ENCODE results near the gene DCHS1. TPM values are rescaled to one million over a fixed set of nuclear protein-coding genes. Genes with fewer than 3 reads are reported as not detected.
"Not testable (repeated sequence)": the region's sequence is repeated elsewhere in the genome, so short reads cannot be mapped to it uniquely, and the experiment has no call there.

DCHS1 gene
- under 1 TPM in 5 of 6 donors, not detected in 1; 0.07 to 0.85 (median 0.19) TPM for polyA plus RNA-seq (ENCODE audit: low read depth in 6 of 6)

- H3K9me3 Mint-ChIP-seq, result no peaks in the 10 kb centered on the region
- H3K27ac Mint-ChIP-seq, result peak within 1 kb of the TSS in 4 of 6 donors; percentile 1 to 78 (median 46)
- H3K4me1 Mint-ChIP-seq, result peaks cover 11% of the 10 kb centered on the region in 3 donors
- peak within 1 kb of the TSS; percentile 66 to 87 (median 80) for H3K4me3 Mint-ChIP-seq
- peaks cover 0 to 8% of the 10 kb centered on the region in 2 donors for H3K36me3 Mint-ChIP-seq
- ATAC-seq (ENCODE audit: low read depth in 2 of 2) (peak; percentile 32 to 35), DNase-seq (peak; percentile 11)
- H3K27me3 Mint-ChIP-seq, result peaks cover 0 to 12% (median 6%) of the 10 kb centered on the region in 3 donors
Observed at GRCh38 chr11:6655790-6656583, at the start of gene DCHS1. TSS of gene DCHS1 (minus strand) at chr11:6655809. CDS start at chr11:6641613, 14,196 bp downstream.

GRCh38 chr11:6703247-6704063 is 47.8 kb upstream of the DCHS1 start:
- no peaks in the 10 kb centered on the region for H3K9me3 Mint-ChIP-seq
- DNase-seq (no peak), ATAC-seq (ENCODE audit: low read depth in 2 of 2) (peak in 1 of 2 donors; percentile 67)
- H3K27me3 Mint-ChIP-seq, result no peaks in the 10 kb centered on the region
- no peak overlapping the region for H3K4me3 Mint-ChIP-seq
- H3K4me1 Mint-ChIP-seq, result peaks cover 16 to 31% (median 17%) of the 10 kb centered on the region in 3 donors
- H3K27ac Mint-ChIP-seq, result no peak overlapping the region
- no peaks in the 10 kb centered on the region for H3K36me3 Mint-ChIP-seq

GRCh38 chr11:6701955-6702354 is 46.3 kb upstream of the DCHS1 start:
- not testable (repeated sequence) for DNase-seq; H3K27me3 Mint-ChIP-seq; H3K36me3 Mint-ChIP-seq; H3K4me3 Mint-ChIP-seq; H3K27ac Mint-ChIP-seq; H3K9me3 Mint-ChIP-seq; ATAC-seq (ENCODE audit: low read depth in 2 of 2)
- H3K4me1 Mint-ChIP-seq, result peaks cover 12 to 25% (median 13%) of the 10 kb centered on the region in 3 donors

GRCh38 chr11:6695377-6695776 is 39.8 kb upstream of the DCHS1 start:
- DNase-seq (no peak), ATAC-seq (ENCODE audit: low read depth in 2 of 2) (no peak)
- Mint-ChIP-seq H3K27ac (no peak overlapping the region), H3K4me1 (peaks cover 0 to 12% (median 4%) of the 10 kb centered on the region in 3 donors), H3K36me3 (no peaks in the 10 kb centered on the region), H3K4me3 (no peak overlapping the region), H3K9me3 (no peaks in the 10 kb centered on the region), H3K27me3 (no peaks in the 10 kb centered on the region)

GRCh38 chr11:6694229-6694535 is 38.6 kb upstream of the DCHS1 start:
- Mint-ChIP-seq H3K27ac (peak overlapping the region in 1 of 6 donors; percentile 33), H3K4me3 (no peak overlapping the region), H3K27me3 (no peaks in the 10 kb centered on the region)

GRCh38 chr11:6693342-6694228 is 38.0 kb upstream of the DCHS1 start:
- ATAC-seq (ENCODE audit: low read depth in 2 of 2) (no peak), DNase-seq (no peak)
- Mint-ChIP-seq H3K27me3 (no peaks in the 10 kb centered on the region), H3K27ac (peak overlapping the region in 3 of 6 donors; percentile 33 to 75 (median 66)), H3K9me3 (peaks cover 0 to 2% (median 0%) of the 10 kb centered on the region in 7 donors), H3K36me3 (no peaks in the 10 kb centered on the region), H3K4me3 (peak overlapping the region in 1 of 8 donors; percentile 10), H3K4me1 (peaks cover 0 to 8% (median 4%) of the 10 kb centered on the region in 3 donors)

More at GRCh38 chr11:6694229-6694535, 38.6 kb upstream of the DCHS1 start:
- peaks cover 0 to 1% (median 0%) of the 10 kb centered on the region in 7 donors for H3K9me3 Mint-ChIP-seq
- ATAC-seq (ENCODE audit: low read depth in 2 of 2) (no peak), DNase-seq (no peak)
- H3K36me3 Mint-ChIP-seq, result no peaks in the 10 kb centered on the region
- H3K4me1 Mint-ChIP-seq, result peaks cover 0 to 9% (median 4%) of the 10 kb centered on the region in 3 donors

- no peaks in the 10 kb centered on the region for H3K36me3 Mint-ChIP-seq
- peaks cover 0 to 4% (median 4%) of the 10 kb centered on the region in 3 donors for H3K4me1 Mint-ChIP-seq
- ATAC-seq (ENCODE audit: low read depth in 2 of 2), result no peak
- H3K4me3 Mint-ChIP-seq, result no peak overlapping the region
- H3K9me3 Mint-ChIP-seq, result peaks cover 0 to 2% (median 0%) of the 10 kb centered on the region in 7 donors
- no peak overlapping the region for H3K27ac Mint-ChIP-seq
- no peak for DNase-seq
- peaks cover 0 to 4% (median 0%) of the 10 kb centered on the region in 3 donors for H3K27me3 Mint-ChIP-seq
Observed at GRCh38 chr11:6692128-6692527, 36.5 kb upstream of the DCHS1 start.

GRCh38 chr11:6690431-6691132 is 35.0 kb upstream of the DCHS1 start:
- not testable (repeated sequence) for H3K4me3 Mint-ChIP-seq; DNase-seq; ATAC-seq (ENCODE audit: low read depth in 2 of 2); H3K9me3 Mint-ChIP-seq; H3K4me1 Mint-ChIP-seq; H3K36me3 Mint-ChIP-seq; H3K27ac Mint-ChIP-seq
- peaks cover 0 to 16% (median 0%) of the 10 kb centered on the region in 3 donors for H3K27me3 Mint-ChIP-seq

GRCh38 chr11:6687876-6688275 is 32.3 kb upstream of the DCHS1 start:
- Mint-ChIP-seq H3K9me3 (peaks cover 0 to 2% (median 0%) of the 10 kb centered on the region in 7 donors), H3K4me3 (no peak overlapping the region), H3K4me1 (peaks cover 9 to 13% (median 10%) of the 10 kb centered on the region in 3 donors), H3K27ac (no peak overlapping the region), H3K36me3 (no peaks in the 10 kb centered on the region), H3K27me3 (peaks cover 0 to 16% (median 0%) of the 10 kb centered on the region in 3 donors)
- no peak for DNase-seq
- no peak for ATAC-seq (ENCODE audit: low read depth in 2 of 2)

- H3K4me3 Mint-ChIP-seq, result peak overlapping the region in 2 of 8 donors; percentile 17 to 71
- H3K27me3 Mint-ChIP-seq, result peaks cover 0 to 16% (median 0%) of the 10 kb centered on the region in 3 donors
- no peaks in the 10 kb centered on the region for H3K36me3 Mint-ChIP-seq
- H3K27ac Mint-ChIP-seq, result no peak overlapping the region
- DNase-seq, result no peak
- ATAC-seq (ENCODE audit: low read depth in 2 of 2), result no peak
- peaks cover 20 to 30% (median 25%) of the 10 kb centered on the region in 3 donors for H3K4me1 Mint-ChIP-seq
- peaks cover 0 to 2% (median 0%) of the 10 kb centered on the region in 7 donors for H3K9me3 Mint-ChIP-seq
Observed at GRCh38 chr11:6686006-6686405, 30.4 kb upstream of the DCHS1 start.

GRCh38 chr11:6684068-6684467 is 28.5 kb upstream of the DCHS1 start:
- Mint-ChIP-seq H3K4me3 (peak overlapping the region; percentile 96 to 100 (median 99)), H3K27ac (peak overlapping the region in 4 of 6 donors; percentile 70 to 99 (median 96)), H3K4me1 (peaks cover 24 to 40% (median 29%) of the 10 kb centered on the region in 3 donors), H3K27me3 (peaks cover 0 to 16% (median 0%) of the 10 kb centered on the region in 3 donors)
- not testable (repeated sequence) for ATAC-seq (ENCODE audit: low read depth in 2 of 2); H3K9me3 Mint-ChIP-seq; DNase-seq; H3K36me3 Mint-ChIP-seq
